Measurements from ENCODE around the gene LPP.

The LPP gene

GRCh38 chr3:188759336-188760005, 605.5 kb downstream of the LPP start:
- no peak for DNase-seq (ENCODE audit: extremely low spot score)
- CTCF ChIA-PET, result no interaction called here
- POLR2A ChIA-PET, result no interaction called here
- TF ChIP-seq CTCF (IDR thresholded peaks at IDR 0.05; ENCODE audit: control extremely low read depth, extremely low read depth, low read depth, missing control alignments), result no peak

GRCh38 chr3:188760408-188760807, 606.5 kb downstream of the LPP start:
- DNase-seq (ENCODE audit: extremely low spot score), result no peak
- no peak for TF ChIP-seq CTCF (IDR thresholded peaks at IDR 0.05; ENCODE audit: control extremely low read depth, extremely low read depth, low read depth, missing control alignments)
- ChIA-PET CTCF (no interaction called here), POLR2A (no interaction called here)

GRCh38 chr3:188761439-188761838, 607.5 kb downstream of the LPP start:
- no peak for TF ChIP-seq CTCF (IDR thresholded peaks at IDR 0.05; ENCODE audit: control extremely low read depth, extremely low read depth, low read depth, missing control alignments)
- ChIA-PET CTCF (interaction anchor here (0.7 to 1.2 kb wide), 2 partner anchors 192 to 1021 kb away, joined by 3 read pairs; no protein-coding TSS in a partner anchor), POLR2A (no interaction called here)
- DNase-seq (ENCODE audit: extremely low spot score), result no peak

GRCh38 chr3:188761964-188762363, 608.0 kb downstream of the LPP start:
- POLR2A ChIA-PET, result no interaction called here
- CTCF ChIA-PET, result interaction anchor here (0.7 to 1.2 kb wide), 3 partner anchors 10 to 1022 kb away, joined by 3 read pairs; no protein-coding TSS in a partner anchor
- TF ChIP-seq CTCF (IDR thresholded peaks at IDR 0.05; ENCODE audit: control extremely low read depth, extremely low read depth, low read depth, missing control alignments), result no peak
- no peak for DNase-seq (ENCODE audit: extremely low spot score)

GRCh38 chr3:188764609-188765008, 610.7 kb downstream of the LPP start:
- POLR2A ChIA-PET, result no interaction called here
- no peak for DNase-seq (ENCODE audit: extremely low spot score)
- CTCF ChIA-PET, result no interaction called here
- no peak for TF ChIP-seq CTCF (IDR thresholded peaks at IDR 0.05; ENCODE audit: control extremely low read depth, extremely low read depth, low read depth, missing control alignments)

GRCh38 chr3:188769831-188770230, 615.9 kb downstream of the LPP start:
- ChIA-PET CTCF (no interaction called here), POLR2A (no interaction called here)
- TF ChIP-seq CTCF (IDR thresholded peaks at IDR 0.05; ENCODE audit: control extremely low read depth, extremely low read depth, low read depth, missing control alignments), result no peak
- DNase-seq (ENCODE audit: extremely low spot score), result no peak
